NCI-H1436 treated with DMSO at 0.1 percent for 48 hours (cell line): ENCODE data around the gene BUD13.
"Not testable (repeated sequence)": the region's sequence is repeated elsewhere in the genome, so short reads cannot be mapped to it uniquely, and the experiment has no call there.

Experiments used
- DNase-seq: peaks from one replicate; lab custom pipeline; 2025; lab: John Stamatoyannopoulos, UW

Gene BUD13, protein sequence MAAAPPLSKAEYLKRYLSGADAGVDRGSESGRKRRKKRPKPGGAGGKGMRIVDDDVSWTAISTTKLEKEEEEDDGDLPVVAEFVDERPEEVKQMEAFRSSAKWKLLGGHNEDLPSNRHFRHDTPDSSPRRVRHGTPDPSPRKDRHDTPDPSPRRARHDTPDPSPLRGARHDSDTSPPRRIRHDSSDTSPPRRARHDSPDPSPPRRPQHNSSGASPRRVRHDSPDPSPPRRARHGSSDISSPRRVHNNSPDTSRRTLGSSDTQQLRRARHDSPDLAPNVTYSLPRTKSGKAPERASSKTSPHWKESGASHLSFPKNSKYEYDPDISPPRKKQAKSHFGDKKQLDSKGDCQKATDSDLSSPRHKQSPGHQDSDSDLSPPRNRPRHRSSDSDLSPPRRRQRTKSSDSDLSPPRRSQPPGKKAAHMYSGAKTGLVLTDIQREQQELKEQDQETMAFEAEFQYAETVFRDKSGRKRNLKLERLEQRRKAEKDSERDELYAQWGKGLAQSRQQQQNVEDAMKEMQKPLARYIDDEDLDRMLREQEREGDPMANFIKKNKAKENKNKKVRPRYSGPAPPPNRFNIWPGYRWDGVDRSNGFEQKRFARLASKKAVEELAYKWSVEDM

DNA sequence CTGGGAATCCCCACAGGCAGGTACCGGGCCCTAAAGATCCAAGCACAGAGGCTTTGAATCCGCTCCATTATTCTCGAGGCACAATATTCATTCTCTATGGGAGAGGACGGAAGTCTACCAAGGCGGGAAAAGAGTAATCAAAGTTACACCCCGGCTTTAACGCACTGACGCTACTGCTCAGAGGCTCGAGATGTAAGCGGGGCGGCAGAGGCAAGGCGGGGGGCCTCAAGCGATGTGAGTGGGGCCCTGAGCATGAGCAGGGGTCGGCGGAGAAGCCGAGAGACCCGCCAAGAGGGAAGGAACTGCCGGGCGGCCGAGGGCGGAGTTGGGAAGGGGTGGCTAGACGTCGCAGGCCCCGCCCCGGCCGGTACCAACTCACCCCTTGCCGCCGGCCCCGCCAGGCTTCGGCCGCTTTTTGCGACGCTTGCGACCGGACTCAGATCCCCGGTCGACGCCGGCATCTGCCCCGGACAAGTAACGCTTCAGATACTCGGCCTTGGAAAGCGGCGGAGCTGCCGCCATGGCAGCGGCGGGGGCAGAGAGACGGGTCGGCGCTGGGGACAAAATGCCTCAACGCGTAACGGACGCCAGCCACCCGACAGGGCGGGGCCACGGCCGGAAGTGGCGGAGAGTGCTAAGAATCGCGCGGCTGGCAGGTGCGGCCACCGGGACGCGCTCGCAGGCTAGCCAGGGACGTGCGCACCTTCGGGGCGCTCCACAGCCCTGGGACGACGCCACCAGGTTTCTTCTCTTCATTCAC, at the start of gene BUD13:
Gene BUD13, minus strand, starts transcription at position 545 of the 760 bp plus-strand sequence. Its CDS starts 23 bp downstream, at position 522.
- DNase-seq: no peak

DNA sequence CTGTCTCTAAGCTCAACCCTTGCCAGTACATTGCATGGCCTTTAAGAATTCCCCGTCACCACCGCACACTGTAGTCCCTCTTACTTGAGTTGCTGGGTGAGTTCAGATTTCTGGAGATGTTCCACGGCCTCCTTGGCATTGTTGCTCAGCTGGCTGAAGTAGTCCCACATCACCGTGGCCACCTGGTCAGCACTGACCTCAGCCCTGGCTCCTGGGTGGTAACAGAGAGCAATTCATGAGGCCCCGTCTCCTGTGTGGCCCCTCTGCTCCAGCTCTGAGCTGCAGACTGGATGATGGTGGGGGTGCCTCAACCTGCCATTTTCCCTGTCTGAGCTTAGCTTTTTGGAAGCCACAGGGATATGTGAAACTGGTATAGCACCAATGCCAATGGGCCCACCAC, 49.8 kb upstream of the BUD13 start:
- no peak for DNase-seq

DNA sequence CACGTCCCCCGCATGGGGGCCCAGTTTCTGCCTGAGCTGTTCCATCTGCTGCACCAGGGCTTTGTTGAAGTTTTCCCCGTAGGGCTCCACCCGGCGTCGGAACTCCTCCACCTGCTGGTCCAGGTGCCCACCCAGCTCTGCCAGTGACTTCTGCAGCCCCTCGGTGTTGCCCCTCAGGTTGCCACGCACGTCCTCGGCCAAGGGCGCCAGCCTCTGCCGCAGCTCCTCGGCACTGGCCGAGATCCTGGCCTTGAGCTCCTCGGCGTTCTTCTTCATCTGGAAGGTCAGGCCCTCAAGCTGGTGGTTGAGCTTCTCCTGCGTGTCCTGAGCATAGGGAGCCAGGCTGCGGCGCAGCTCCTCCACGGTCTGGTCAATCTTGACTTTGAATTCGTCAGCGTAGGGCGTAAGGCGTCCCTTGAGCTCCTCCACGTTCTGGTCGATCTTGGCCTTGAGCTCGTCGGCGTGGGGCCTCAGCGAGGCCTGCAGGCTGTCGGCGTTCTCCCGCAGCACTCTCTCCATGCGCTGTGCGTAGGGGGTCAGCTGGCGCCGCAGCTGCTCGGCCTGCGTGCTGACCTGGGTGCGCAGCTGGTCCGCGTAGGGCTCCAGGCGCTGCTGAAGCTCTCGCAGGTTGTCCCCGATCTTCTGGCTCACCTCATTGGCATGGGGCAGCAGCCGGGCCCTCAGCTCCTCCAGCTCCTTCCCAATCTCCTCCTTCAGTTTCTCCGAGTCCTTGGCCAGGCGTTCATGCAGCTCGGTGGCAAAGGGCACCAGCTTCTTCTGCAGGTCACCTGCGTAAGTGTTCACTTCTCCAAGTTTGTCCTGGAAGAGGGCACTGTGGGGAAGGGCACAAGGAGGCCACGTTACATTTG, 48.5 kb upstream of the BUD13 start:
- DNase-seq: no peak

DNA sequence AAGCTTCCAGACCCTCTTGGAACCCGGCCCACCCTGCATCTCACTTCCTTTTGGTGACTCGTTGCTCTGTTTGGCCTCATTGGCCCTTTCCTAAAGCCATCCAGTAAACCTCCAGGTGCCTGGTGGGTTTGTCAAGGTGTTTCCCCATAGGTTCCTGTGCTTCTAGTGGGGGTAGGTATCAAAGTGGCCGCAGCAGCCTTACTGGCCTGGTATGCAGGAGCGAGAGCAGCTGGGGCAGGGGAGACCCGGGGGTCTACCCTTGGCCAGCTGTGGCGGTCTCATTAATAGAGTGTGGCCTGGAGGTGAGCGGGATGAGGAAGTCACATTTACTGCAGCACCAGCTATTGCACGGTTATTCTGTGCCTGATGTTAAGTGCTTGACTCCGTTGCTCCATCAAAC, 46.3 kb upstream of the BUD13 start:
- DNase-seq: no peak

DNA sequence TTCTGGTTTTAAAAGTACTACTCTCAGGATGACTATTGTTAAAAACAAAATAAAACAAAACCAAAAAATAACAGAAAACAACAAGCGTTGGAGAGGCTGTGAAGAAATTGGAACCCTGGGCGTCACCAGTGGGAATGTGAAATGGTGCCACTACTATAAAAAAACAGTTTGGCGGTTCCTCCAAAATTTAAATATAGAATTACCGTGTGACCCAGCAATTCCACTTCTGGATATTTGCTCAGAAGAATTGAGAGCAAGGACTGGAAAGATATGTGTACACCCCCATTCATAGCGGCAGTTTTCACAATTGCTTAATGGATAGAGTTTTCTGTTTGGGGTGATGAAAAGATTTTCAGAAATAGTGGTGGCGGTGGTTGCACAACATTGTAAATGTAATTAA, 41.7 kb upstream of the BUD13 start:
- DNase-seq: no peak

DNA sequence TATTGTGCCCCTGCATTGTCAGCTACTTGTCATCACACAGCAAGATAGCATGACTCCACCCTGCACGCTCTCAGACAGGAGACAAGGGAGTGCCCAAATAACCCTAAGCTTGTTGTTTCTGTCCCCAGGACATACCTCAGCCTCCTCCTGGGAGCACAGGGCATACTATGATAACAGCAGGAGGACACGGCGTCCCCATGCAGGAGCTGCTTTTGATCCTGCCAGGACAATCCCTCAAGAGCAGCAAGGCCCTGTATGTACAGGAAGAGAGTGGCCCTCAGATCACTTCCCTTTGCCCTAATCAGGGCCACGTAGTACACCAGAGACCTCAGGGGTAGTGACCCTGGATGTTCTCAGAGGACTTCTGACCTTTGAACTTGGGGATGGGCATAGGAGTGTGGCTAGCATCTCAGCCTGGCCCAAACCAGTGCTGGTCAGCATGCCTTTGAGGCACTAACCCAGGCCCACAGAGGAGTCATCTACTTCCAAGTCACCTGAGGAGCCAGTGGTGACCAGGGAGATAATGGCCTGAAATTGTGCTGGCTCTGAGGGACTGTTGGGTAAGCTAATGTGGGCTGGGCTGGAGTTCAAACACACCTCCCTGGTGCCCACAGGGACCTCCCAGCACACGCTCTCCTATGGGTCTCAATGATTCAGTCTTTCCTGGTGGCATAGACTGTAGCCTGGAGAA, 41.1 kb upstream of the BUD13 start:
- DNase-seq: no peak

DNA sequence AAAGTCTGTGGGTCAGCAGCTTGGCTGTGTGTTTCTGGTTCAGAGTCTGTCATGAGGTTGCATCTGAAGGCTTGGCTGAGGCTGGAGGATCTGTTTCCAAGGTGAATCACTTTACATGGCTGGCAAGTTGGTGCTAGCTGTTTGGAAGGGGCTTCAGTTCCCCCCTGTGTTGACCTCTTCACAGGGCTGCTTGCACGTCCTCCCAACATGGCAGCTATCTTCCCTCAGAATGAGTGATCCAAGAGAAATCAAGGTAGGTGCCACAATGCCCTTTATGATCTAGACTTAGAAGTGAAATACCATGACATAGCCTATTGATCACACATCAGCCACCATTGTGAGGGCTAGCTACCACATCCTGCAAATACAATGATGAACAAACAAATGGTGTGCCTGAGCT, 40.4 kb upstream of the BUD13 start:
- DNase-seq: no peak

DNA sequence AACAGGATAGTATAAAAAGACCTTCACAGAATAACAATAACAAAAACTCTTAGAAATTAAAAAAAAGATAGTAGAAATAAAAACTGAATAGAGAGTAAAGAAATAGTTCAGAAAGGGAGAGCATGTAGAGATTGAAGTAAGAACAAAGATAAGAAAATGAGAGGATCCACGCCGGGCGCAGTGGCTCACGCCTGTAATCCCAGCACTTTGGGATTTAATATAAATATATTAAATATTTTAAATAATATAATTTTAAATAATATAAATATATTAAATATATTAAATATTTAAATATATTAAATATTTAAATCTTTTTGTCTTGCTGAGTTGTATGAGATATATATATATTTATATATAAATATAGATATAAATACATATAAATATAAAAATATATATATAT, 39.3 kb upstream of the BUD13 start:
- DNase-seq: no peak

DNA sequence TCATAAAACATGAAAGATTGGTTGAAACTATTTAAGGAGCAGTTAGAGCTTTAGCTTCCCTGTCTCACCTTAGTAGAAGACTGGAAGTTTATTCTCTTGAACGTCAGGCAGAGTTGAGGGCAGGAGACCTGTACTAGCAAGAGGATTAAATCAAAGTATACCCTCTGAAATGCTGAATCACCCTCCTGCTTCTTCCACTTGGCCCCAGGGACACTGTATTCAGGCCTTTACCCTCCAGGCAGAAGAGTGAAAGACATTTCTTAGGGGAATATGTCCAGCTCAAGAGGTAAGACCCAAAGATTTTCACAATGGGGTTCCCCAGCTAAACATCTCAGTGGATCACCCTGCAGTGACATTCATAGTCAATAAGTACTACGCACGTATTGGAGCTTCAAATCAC, 38.4 kb upstream of the BUD13 start:
- DNase-seq: no peak

DNA sequence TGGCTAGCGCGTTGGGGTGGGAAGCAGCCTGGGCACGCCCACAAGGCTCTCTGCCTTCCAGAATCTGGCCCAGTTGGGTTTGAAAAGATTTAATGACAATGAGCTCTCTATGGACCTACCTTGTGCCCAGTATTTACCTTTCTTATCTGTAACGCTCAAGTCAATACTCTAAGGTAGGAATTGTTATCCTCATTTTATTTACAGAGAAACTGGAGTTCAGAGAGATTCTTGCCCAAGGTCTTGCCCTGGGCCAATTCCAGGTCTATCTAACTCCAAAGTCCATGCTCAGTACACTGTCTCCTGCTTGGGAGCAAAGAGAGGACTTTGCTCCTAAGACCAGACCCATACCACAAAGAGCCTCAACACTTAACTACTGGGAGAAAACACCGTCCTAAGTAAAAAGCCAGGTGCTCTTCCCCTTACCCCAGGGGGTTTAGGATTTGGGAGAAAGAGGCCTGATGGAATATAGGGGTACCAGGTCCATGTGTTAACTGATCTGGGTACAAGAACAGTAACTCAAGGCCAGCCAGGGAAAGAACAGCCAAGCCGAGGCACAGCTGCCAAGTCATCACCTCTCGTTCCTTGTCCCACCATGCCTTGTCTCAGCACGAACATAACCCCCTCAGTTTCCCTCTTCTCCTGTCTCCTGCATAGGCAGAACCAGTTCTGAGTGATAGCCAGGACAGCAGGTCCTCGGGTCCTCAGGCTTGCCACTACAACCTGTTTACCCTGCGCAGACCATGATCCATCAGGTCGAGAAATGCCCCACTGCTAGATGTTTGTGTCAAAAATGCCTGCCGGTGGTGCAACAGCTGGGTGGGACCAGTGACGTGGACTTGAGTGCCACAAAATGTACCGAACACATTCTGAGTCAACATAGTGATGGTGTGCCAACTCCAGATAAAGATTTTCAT, 35.7 kb upstream of the BUD13 start:
- no peak for DNase-seq

DNA sequence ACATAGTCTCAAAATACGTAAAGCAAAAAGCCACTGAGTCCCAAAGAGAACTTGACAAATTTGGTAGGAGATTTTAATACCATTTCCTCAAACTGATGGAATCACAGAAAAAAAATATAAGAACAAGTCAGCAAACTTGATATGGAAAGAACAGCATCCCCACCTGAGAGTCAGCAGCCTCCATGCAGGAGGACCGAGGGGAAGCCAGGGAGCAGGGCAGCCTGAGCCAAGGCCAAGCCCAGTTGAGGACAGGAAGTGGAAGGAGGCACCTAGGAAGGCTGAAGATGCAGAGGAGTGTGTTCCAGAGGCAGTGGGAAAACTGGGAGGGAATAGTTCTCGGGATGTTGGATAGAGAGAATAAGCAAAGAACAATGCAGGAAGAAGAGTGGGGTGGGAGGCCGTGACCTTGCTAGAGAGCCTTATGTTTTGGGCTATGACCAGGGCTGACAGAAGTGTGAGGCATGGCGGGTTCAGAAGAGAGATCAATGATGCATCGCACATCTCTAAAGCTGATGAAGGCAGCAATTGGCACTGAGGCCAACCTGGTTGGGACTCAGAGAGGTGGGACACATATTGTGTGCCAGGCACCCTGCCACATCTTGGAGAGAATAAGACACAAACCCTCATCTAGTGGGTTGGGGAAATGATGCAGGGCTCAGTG, 34.9 kb upstream of the BUD13 start:
- DNase-seq: no peak

DNA sequence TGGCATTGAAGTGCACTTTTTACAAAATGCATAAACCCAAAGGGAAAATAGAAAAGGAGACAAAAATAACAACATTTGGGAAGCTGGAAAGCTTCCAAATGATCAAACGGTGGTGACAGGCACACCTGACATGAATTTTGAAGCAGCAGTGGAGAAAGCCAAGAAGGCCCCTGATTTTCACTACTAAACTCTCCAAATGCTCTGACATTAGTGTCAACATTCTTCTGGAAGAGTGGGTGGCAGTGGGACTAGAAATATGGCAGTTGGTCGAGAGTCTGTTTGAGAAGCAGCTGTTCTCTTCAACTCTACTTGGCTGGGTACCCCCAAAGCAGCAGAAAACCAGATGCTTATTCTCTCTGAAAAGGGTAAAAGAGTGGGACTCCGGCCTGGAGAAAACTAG, 31.2 kb upstream of the BUD13 start:
- no peak for DNase-seq

DNA sequence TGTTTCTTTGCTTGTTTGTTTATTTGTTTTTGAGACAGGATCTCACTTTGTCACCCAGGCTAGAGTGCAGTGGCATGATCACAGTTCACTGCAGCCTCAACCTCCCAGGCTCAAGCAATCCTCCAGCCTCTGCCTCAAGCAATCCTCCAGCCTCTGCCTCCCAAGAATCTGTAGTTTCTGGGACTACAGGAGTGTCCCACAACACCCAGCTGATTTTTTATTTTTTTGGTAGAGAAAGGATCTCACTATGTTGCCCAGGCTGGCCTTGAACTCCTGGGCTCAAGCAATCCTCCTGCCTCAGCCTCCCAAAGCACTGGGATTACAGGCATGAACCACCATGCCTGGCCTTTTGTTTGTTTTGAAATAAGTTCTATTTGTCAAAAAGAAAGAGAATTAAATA, 28.9 kb upstream of the BUD13 start:
- not testable (repeated sequence) for DNase-seq

DNA sequence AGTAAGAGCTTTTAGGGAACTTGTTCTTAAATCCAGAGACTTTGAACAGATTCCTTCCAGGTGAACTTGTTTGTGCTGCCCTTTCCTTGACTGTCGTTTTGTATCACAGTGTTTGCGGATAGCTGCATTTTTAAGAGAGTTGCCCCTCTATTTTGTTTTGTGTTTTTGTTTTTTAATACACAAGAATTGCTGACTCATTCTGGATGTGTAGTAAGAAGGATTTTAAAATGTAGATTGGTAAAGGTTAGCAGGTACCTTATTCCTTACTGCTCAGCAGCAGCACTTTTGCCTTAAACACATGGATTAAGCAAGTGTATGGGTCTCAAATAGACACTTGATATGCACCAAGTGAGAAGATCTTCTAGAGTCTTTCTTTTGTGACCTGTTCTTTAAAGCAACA, 27.8 kb upstream of the BUD13 start:
- DNase-seq: no peak

DNA sequence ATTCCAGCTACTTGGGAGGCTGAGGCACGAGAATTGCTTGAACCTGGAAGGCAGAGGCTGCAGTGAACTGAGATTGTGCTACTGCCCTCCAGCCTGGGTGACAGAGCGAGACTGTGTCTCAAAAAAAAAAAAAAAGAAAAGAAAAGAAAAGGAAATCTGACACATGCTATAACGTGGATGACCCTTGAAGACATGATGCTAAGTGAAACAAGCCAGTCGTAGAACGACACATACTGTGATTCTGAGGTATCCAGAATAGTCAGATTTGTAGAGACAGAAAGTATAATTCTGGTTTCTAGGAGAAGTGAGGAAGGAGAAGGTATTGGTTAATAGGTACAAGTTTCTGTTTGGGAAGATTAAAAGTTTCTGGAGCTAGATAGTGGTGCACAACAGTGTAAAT, 25.6 kb upstream of the BUD13 start:
- no peak for DNase-seq

DNA sequence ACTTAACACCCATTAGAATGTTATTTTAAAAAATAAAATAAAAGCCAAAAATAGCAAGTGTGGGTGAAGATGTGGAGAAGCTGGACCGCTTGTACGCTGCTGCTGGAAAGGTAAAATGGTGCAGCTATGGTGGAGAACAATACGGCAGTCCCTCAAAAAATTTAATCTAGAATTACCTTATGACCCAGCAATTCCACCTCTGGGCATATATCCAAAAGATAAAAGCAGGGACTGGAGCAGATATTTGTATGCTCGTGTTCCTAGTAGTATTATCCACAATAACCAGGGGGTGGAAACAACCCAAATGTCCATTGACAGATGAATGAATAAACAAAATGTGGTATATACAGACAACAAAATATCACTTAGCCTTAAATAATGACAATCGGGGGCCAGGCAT, 25.0 kb upstream of the BUD13 start:
- DNase-seq: no peak

DNA sequence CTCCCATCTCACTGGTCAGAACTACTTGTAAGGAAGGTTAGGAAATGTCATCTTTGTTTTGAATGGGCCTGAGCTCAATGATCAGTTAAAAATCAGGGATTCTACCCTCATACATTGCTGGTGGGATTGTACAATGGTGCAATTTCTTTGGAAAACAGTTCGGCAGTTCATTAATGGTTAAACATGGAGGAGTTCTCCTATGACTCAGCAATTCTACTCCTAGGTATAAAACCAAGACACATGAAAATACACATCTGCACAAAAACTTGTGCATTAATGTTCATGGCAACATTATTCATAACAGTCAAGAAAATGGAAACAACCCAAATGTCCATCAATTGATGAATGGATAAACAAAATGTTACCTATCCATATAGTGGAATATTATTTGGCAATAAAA, 23.8 kb upstream of the BUD13 start:
- DNase-seq: no peak

DNA sequence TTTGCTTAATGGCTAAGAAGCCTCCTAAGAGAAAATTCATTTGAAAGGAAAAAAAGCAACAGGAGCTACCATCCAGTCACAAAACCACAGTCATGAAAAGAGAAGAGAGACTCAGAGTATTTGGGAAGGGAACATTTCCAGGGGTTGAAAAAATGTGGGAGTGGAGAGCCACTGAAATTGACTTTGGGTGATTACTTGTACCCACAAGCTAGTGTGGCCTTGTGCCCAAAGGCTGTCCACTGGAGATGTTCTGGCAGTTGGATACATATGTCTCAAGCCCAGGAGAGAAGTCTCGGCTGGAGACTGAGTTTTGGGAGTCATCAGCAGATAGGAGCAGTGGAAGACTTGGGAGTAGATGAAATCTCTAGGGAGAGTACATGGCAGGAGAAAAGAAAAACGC, 22.1 kb upstream of the BUD13 start:
- DNase-seq: no peak

DNA sequence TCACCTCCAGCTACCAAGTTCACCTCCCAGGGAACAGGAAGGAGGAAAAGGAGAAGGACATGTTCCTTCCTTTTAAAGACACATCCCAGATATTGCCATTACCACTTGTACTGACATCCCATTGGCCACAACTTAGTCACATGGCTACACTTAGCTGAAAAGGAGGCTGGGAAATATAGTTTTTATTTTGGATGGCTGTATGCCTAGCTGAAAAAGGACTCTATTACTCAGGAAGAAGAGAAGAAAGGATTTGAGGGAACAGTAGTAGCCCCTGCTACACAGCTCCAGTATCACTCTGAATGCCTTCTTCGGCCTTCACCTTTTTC, 20.9 kb upstream of the BUD13 start:
- no peak for DNase-seq
